KMS-11 (cell line): ENCODE results near the gene TSNAXIP1.

ENCODE experiments used
- H2AFZ ChIP-seq: fragments of 200-600 bp; sonication (generic); 2 replicates; pipeline ENCODE4 v1.6.1; 2016; ENCODE audit warnings: antibody characterized with exemption, mixed run types, low read depth
- H3K27ac ChIP-seq: fragments of 200-600 bp; sonication (generic); 2 replicates; pipeline ENCODE4 v1.6.1; 2016; ENCODE audit warnings: mild to moderate bottlenecking, mixed run types
- H3K27me3 ChIP-seq: fragments of 200-600 bp; sonication (generic); 2 replicates; pipeline ENCODE4 v1.6.1; 2017; ENCODE audit warnings: mild to moderate bottlenecking, low read depth, mixed run types, moderate library complexity; ENCODE audit not compliant: insufficient read depth
- H3K36me3 ChIP-seq: fragments of 200-600 bp; sonication (generic); 2 replicates; pipeline ENCODE4 v1.6.1; 2017; ENCODE audit warnings: mild to moderate bottlenecking, mixed run types; ENCODE audit not compliant: insufficient read depth
- H3K4me1 ChIP-seq: fragments of 200-600 bp; sonication (generic); 2 replicates; pipeline ENCODE4 v1.6.1; 2016; ENCODE audit warnings: mild to moderate bottlenecking, low read depth, mixed run types; ENCODE audit not compliant: poor library complexity, severe bottlenecking
- H3K4me2 ChIP-seq: fragments of 200-600 bp; sonication (generic); 2 replicates; pipeline ENCODE4 v1.7.0; 2016; ENCODE audit warnings: mild to moderate bottlenecking, mixed run types
- H3K4me3 ChIP-seq: fragments of 200-600 bp; sonication (generic); IDR thresholded peaks from 2 replicates; pipeline ENCODE4 v1.6.1; 2017; ENCODE audit warnings: low read depth, low read length, mixed read lengths; ENCODE audit not compliant: insufficient read depth
- H3K79me2 ChIP-seq: fragments of 200-600 bp; sonication (generic); 2 replicates; pipeline ENCODE4 v1.6.1; 2016; ENCODE audit warnings: low read depth, mixed run types; ENCODE audit not compliant: insufficient read depth
- H3K9ac ChIP-seq: fragments of 200-600 bp; sonication (generic); 2 replicates; pipeline ENCODE4 v1.6.1; 2016; ENCODE audit warnings: mild to moderate bottlenecking, mixed run types
- H4K20me1 ChIP-seq: fragments of 200-600 bp; sonication (generic); 2 replicates; pipeline ENCODE4 v1.6.1; 2016; ENCODE audit warnings: mild to moderate bottlenecking, mixed run types; ENCODE audit not compliant: insufficient read depth
- CTCF ChIP-seq: fragments of 200-600 bp; sonication (generic); conservative IDR thresholded peaks from 2 replicates; pipeline ENCODE4 v1.6.1; 2017; ENCODE audit warnings: low read depth, mild to moderate bottlenecking, antibody characterized with exemption, low read length, moderate library complexity, mixed read lengths

TSNAXIP1 gene

GRCh38 chr16:67846320-67847063 is 39.8 kb downstream of the TSNAXIP1 start, which contains the start of gene NUTF2:
Gene NUTF2, plus strand, starts transcription at chr16:67846933. Its CDS starts 18,198 bp downstream, at chr16:67865131.
- H3K4me1 ChIP-seq, result peaks cover 33% of the 10 kb centered on the region
- no peak within 1 kb of the TSS for H3K4me3 ChIP-seq
- no peaks in the 10 kb centered on the region for H3K27me3 ChIP-seq
- H3K36me3 ChIP-seq, result no peaks in the 10 kb centered on the region
- H4K20me1 ChIP-seq, result no peaks in the 10 kb centered on the region
- peak within 1 kb of the TSS; percentile 88 for H3K4me2 ChIP-seq
- H3K9ac ChIP-seq, result peak within 1 kb of the TSS; percentile 77
- TF ChIP-seq CTCF, result no peak
- peak within 1 kb of the TSS; percentile 58 for H3K27ac ChIP-seq
- H3K79me2 ChIP-seq, result peaks cover 75% of the 10 kb centered on the region
- peak within 1 kb of the TSS; percentile 55 for H2AFZ ChIP-seq

GRCh38 chr16:67847064-67847861 is 40.6 kb downstream of the TSNAXIP1 start, which contains the start of gene CENPT:
Gene CENPT, minus strand, starts transcription at chr16:67847693. Its CDS starts 13,834 bp downstream, at chr16:67833859.
- peak within 1 kb of the TSS; percentile 58 for H3K27ac ChIP-seq
- H3K4me1 ChIP-seq, result peaks cover 33% of the 10 kb centered on the region
- peak within 1 kb of the TSS; percentile 55 for H2AFZ ChIP-seq
- H3K36me3 ChIP-seq, result no peaks in the 10 kb centered on the region
- H3K79me2 ChIP-seq, result peaks cover 82% of the 10 kb centered on the region
- H3K9ac ChIP-seq, result peak within 1 kb of the TSS; percentile 77
- no peaks in the 10 kb centered on the region for H4K20me1 ChIP-seq
- no peak for TF ChIP-seq CTCF
- no peak within 1 kb of the TSS for H3K4me3 ChIP-seq
- peak within 1 kb of the TSS; percentile 88 for H3K4me2 ChIP-seq
- H3K27me3 ChIP-seq, result no peaks in the 10 kb centered on the region

DNA sequence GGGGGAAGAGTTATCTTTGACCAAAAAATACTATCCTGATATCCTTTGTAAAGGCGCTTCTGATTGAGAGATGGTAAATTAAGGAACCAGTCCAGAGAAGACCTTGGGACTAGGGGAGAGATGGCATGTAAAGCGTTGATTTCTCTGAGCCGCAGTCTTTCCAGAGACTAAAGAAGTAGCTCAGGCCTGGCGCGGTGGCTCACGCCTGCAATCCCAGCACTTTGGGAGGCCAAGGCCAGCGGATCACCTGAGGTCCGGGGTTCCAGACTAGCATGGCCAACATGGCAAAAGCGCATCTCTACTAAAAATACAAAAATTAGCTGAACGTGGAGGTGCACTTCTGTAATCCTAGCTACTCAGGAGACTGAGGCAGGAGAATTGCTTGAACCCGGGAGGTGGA is 41.4 kb downstream of the TSNAXIP1 start:
- Histone ChIP-seq H3K27me3 (no peaks in the 10 kb centered on the region), H3K27ac (no peak overlapping the region), H3K9ac (peak overlapping the region; percentile 77; the same call in 1 of the 2 replicates), H3K4me1 (peaks cover 33% of the 10 kb centered on the region), H3K4me2 (peak overlapping the region; percentile 86), H3K79me2 (peaks cover 83% of the 10 kb centered on the region), H4K20me1 (no peaks in the 10 kb centered on the region), H3K36me3 (no peaks in the 10 kb centered on the region), H3K4me3 (no peak overlapping the region), H2AFZ (no peak overlapping the region)
- TF ChIP-seq CTCF, result no peak

DNA sequence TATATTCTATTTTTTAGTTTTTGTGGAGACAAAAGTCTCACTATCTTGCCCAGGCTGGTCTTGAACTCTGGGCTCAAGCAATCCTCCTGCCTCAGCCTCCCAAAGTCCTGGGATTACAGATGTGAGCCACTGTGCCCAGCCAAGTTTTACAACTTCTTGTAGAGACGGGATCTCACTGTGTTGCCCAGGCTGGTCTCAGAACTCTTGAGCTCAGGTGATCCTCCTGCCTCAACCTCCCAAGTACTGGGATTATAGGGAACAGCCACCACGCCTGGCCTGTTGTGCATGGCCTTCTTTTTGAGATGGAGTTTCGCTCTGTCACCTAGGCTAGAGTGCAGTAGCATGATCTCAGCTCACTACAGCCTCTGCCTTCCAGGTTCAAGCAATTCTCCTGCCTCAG is 47.0 kb downstream of the TSNAXIP1 start:
- no peak overlapping the region for H3K4me2 ChIP-seq
- no peak overlapping the region for H3K4me3 ChIP-seq
- no peak overlapping the region for H2AFZ ChIP-seq
- peaks cover 24% of the 10 kb centered on the region for H3K4me1 ChIP-seq
- H3K27me3 ChIP-seq, result no peaks in the 10 kb centered on the region
- H3K9ac ChIP-seq, result no peak overlapping the region
- H3K36me3 ChIP-seq, result no peaks in the 10 kb centered on the region
- TF ChIP-seq CTCF, result no peak
- peaks cover 14% of the 10 kb centered on the region for H4K20me1 ChIP-seq
- H3K27ac ChIP-seq, result no peak overlapping the region
- peaks cover 90% of the 10 kb centered on the region for H3K79me2 ChIP-seq
